IMR-90 (cell line): Measurements from ENCODE around the gene ADGRG1. TPM values are rescaled to one million over a fixed set of nuclear protein-coding genes. Genes with fewer than 3 reads are reported as not detected.

Source experiments
- ATAC-seq: fragments of 200-7000 bp; cut with Tn5 transposase; 2 replicates; pipeline ENCODE4 v1.9.1; 2020; ENCODE audit warnings: low read depth, mild to moderate bottlenecking, moderate library complexity
- BruUV-seq: library from RNA; stranded (reverse); fragments of 400-500 nt; replicated peaks from 2 replicates; lab custom pipeline; 2021; lab: Mats Ljungman, UMichigan
- CTCF ChIA-PET: fragments of 300-600 bp; formaldehyde crosslinking; extraction: SDS; loops from one replicate; lab custom pipeline; 2021; ENCODE audit warnings: antibody characterized with exemption; lab: Yijun Ruan, JAX
- POLR2A ChIA-PET: fragments of 300-600 bp; sonication (Branson Sonifier 250); formaldehyde crosslinking; loops from one replicate; lab custom pipeline; 2022; ENCODE audit warnings: antibody characterized with exemption; ENCODE audit not compliant: unreplicated experiment; lab: Charles Lee
- DNase-seq: peaks from one replicate; pipeline ENCODE4 v3.0.0; 2013
- H2AFZ ChIP-seq: replicated peaks from 2 replicates; pipeline ENCODE3; 2013; ENCODE audit warnings: low read length, mild to moderate bottlenecking; ENCODE audit not compliant: poor library complexity
- H2AK5ac ChIP-seq: 2 replicates; pipeline ENCODE4 v1.6.1; 2013; ENCODE audit warnings: low read depth, low read length, inconsistent platforms
- H2AK9ac ChIP-seq: replicated peaks from 2 replicates; pipeline ENCODE3; 2013; ENCODE audit warnings: mild to moderate bottlenecking, low read depth, low read length, moderate library complexity; ENCODE audit not compliant: poor library complexity
- H2BK120ac ChIP-seq: 2 replicates; pipeline ENCODE4 v1.6.1; 2013; ENCODE audit warnings: low read depth, low read length, inconsistent platforms
- H2BK15ac ChIP-seq: 3 replicates; pipeline ENCODE4 v1.6.1; 2013; ENCODE audit warnings: low read depth, low read length, inconsistent platforms
- H2BK20ac ChIP-seq: 2 replicates; pipeline ENCODE4 v1.6.1; 2013; ENCODE audit warnings: low read depth, mild to moderate bottlenecking, inconsistent platforms, low read length, moderate library complexity
- H2BK5ac ChIP-seq: 2 replicates; pipeline ENCODE4 v1.6.1; 2013; ENCODE audit warnings: mild to moderate bottlenecking, low read depth, low read length, inconsistent platforms; ENCODE audit not compliant: poor library complexity, severe bottlenecking
- H3K14ac ChIP-seq: replicated peaks from 2 replicates; pipeline ENCODE4 v1.6.1; 2013; ENCODE audit warnings: low read depth, low read length, inconsistent platforms
- H3K18ac ChIP-seq: 2 replicates; pipeline ENCODE4 v1.6.1; 2013; ENCODE audit warnings: low read depth, low read length, control low read depth
- H3K23ac ChIP-seq: 2 replicates; pipeline ENCODE4 v1.6.1; 2013; ENCODE audit warnings: low read depth, low read length, inconsistent platforms
- H3K27ac ChIP-seq: 2 replicates; pipeline ENCODE4 v1.5.1; 2013; ENCODE audit warnings: mild to moderate bottlenecking, control low read depth, low read length; ENCODE audit not compliant: insufficient read depth
- H3K27me3 ChIP-seq: 2 replicates; pipeline ENCODE4 v1.6.1; 2013; ENCODE audit warnings: low read length; ENCODE audit not compliant: control insufficient read depth, insufficient read depth
- H3K36me3 ChIP-seq: 2 replicates; pipeline ENCODE4 v1.6.1; 2013; ENCODE audit warnings: low read length, mixed read lengths; ENCODE audit not compliant: control insufficient read depth, insufficient read depth
- H3K4ac ChIP-seq: 2 replicates; pipeline ENCODE4 v1.6.1; 2013; ENCODE audit warnings: low read depth, low read length, inconsistent platforms
- H3K4me1 ChIP-seq: 2 replicates; pipeline ENCODE4 v1.6.1; 2013; ENCODE audit warnings: low read length, mixed read lengths; ENCODE audit not compliant: control insufficient read depth, insufficient read depth
- H3K4me2 ChIP-seq: 2 replicates; pipeline ENCODE4 v1.6.1; 2013; ENCODE audit warnings: low read depth, mild to moderate bottlenecking, control low read depth, low read length, moderate library complexity
- H3K4me3 ChIP-seq: 2 replicates; pipeline ENCODE4 v1.5.1; 2013; ENCODE audit warnings: low read depth, mild to moderate bottlenecking, control low read depth, low read length, moderate library complexity; ENCODE audit not compliant: insufficient read depth
- H3K56ac ChIP-seq: 2 replicates; pipeline ENCODE4 v1.6.1; 2013; ENCODE audit warnings: low read length, inconsistent platforms; ENCODE audit not compliant: insufficient read depth; ENCODE audit errors: extremely low read depth
- H3K79me1 ChIP-seq, 2 experiments: 2 replicates each; pipeline ENCODE4 v1.6.1; 2013; ENCODE audit warnings: low read length in 2 of 2, inconsistent platforms in 1 of 2, low read depth in 1 of 2
- H3K9ac ChIP-seq: 2 replicates; pipeline ENCODE4 v1.6.1; 2013; ENCODE audit warnings: low read depth, low read length, control low read depth
- H3K9me1 ChIP-seq: 2 replicates; pipeline ENCODE4 v1.6.1; 2013; ENCODE audit warnings: low read length, inconsistent platforms; ENCODE audit not compliant: insufficient read depth
- H3K9me3 ChIP-seq: 2 replicates; pipeline ENCODE4 v1.6.1; 2013; ENCODE audit warnings: low read length; ENCODE audit not compliant: control insufficient read depth, insufficient read depth
- H4K20me1 ChIP-seq: 2 replicates; pipeline ENCODE4 v1.6.1; 2013; ENCODE audit warnings: low read length, inconsistent platforms; ENCODE audit not compliant: insufficient read depth
- H4K5ac ChIP-seq: 2 replicates; pipeline ENCODE4 v1.6.1; 2013; ENCODE audit warnings: mild to moderate bottlenecking, low read depth, low read length, control low read depth
- H4K8ac ChIP-seq, 2 experiments: 2 replicates each; pipeline ENCODE4 v1.6.1; 2013; ENCODE audit warnings: low read depth in 2 of 2, low read length in 2 of 2, control low read depth in 1 of 2, inconsistent platforms in 1 of 2
- H4K91ac ChIP-seq: 2 replicates; pipeline ENCODE4 v1.6.1; 2013; ENCODE audit warnings: low read depth, low read length, inconsistent platforms; ENCODE audit not compliant: insufficient read depth
- BHLHE40 ChIP-seq: fragments of 150-350 bp; IDR thresholded peaks from 2 replicates; pipeline ENCODE4 v1.6.1; 2016; ENCODE audit warnings: mild to moderate bottlenecking, low read depth, low read length
- CEBPB ChIP-seq: IDR thresholded peaks from 2 replicates; pipeline ENCODE4 v1.6.1; 2012; ENCODE audit warnings: low read depth, low read length, improper control_type of control experiment
- CHD1 ChIP-seq: IDR thresholded peaks from 2 replicates; pipeline ENCODE4 v1.6.1; 2012; ENCODE audit warnings: low read depth, low read length, improper control_type of control experiment
- CTCF ChIP-seq: conservative IDR thresholded peaks from 2 replicates; pipeline ENCODE4 v1.5.1; 2012; ENCODE audit warnings: mild to moderate bottlenecking, low read depth, low read length, improper control_type of control experiment
- ELK1 ChIP-seq: fragments of 150-350 bp; IDR thresholded peaks from 2 replicates; pipeline ENCODE4 v1.6.1; 2016; ENCODE audit warnings: low read depth, mild to moderate bottlenecking, low read length, moderate library complexity, borderline replicate concordance
- FOS ChIP-seq: fragments of 150-350 bp; IDR thresholded peaks from 2 replicates; pipeline ENCODE4 v1.6.1; 2016; ENCODE audit warnings: low read depth, low read length
- MAFK ChIP-seq: IDR thresholded peaks from 2 replicates; pipeline ENCODE4 v1.6.1; 2012; ENCODE audit warnings: low read depth, low read length, improper control_type of control experiment
- MAZ ChIP-seq: IDR thresholded peaks from 2 replicates; pipeline ENCODE4 v1.6.1; 2012; ENCODE audit warnings: low read depth, mild to moderate bottlenecking, low read length, improper control_type of control experiment, moderate library complexity, borderline replicate concordance
- MXI1 ChIP-seq: IDR thresholded peaks from 2 replicates; pipeline ENCODE4 v1.6.1; 2012; ENCODE audit warnings: low read depth, mild to moderate bottlenecking, low read length, moderate library complexity, borderline replicate concordance
- NFE2L2 ChIP-seq: fragments of 150-350 bp; IDR thresholded peaks from 2 replicates; pipeline ENCODE4 v1.6.1; 2016; ENCODE audit warnings: low read depth, mild to moderate bottlenecking, low read length
- POLR2A ChIP-seq: IDR thresholded peaks from 2 replicates; pipeline ENCODE4 v1.6.1; 2012; ENCODE audit warnings: mild to moderate bottlenecking, low read depth, low read length
- RAD21 ChIP-seq: IDR thresholded peaks from 2 replicates; pipeline ENCODE4 v1.6.1; 2012; ENCODE audit warnings: low read length, improper control_type of control experiment
- RFX5 ChIP-seq: IDR thresholded peaks from 2 replicates; pipeline ENCODE4 v1.8.0; 2012; ENCODE audit warnings: low read depth, mild to moderate bottlenecking, low read length, moderate library complexity
- SMC3 ChIP-seq: fragments of 150-350 bp; IDR thresholded peaks from 2 replicates; pipeline ENCODE4 v1.6.1; 2016; ENCODE audit warnings: low read depth, mild to moderate bottlenecking, antibody characterized with exemption, low read length, moderate library complexity
- USF2 ChIP-seq: fragments of 150-350 bp; IDR thresholded peaks from 2 replicates; pipeline ENCODE4 v1.6.1; 2017; ENCODE audit warnings: mild to moderate bottlenecking, antibody characterized with exemption, low read length, low read depth
- WGBS, 2 experiments: methylation state at CpG; one replicate each; pipeline versions ENCODE4 v1.1.5 to v1.1.7; 2013; ENCODE audit warnings: missing lambda C conversion rate in 2 of 2; ENCODE audit not compliant: insufficient read length in 1 of 2; ENCODE audit errors: extremely low coverage in 2 of 2; 5-methylcytosine and 5-hydroxymethylcytosine counted together
- dilution Hi-C: fragments of 300-500 bp; cut with HindIII; formaldehyde crosslinking; loops from one replicate; pipeline ENCODE4 v1.14.3; 2018; ENCODE audit warnings: low sequenced_read_pairs; ENCODE audit not compliant: unreplicated experiment
- in situ Hi-C: fragments of 300-500 bp; cut with MboI; formaldehyde crosslinking; loops from 3 replicates; pipeline ENCODE4 v1.14.3; 2019; ENCODE audit warnings: low sequenced_read_pairs, inconsistent platforms, mixed read lengths
- intact Hi-C: fragments of 100-400 bp; cut with micrococcal nuclease; formaldehyde crosslinking; loops from 2 replicates; pipeline ENCODE4 v1.10.0; 2022
- polyA plus RNA-seq, 3 experiments: library from polyadenylated mRNA; depleted of rRNA; stranded (reverse); fragments of >200 nt; gene quantifications; 2 replicates each; pipeline ENCODE4 v1.2.3, GENCODE V29; 2012; ENCODE audit warnings: low replicate concordance in 1 of 3
- total RNA-seq: library from RNA; depleted of rRNA; stranded (reverse); fragments of >200 nt; gene quantifications from 2 replicates; pipeline ENCODE4 v1.2.3, GENCODE V29; 2012

Gene ADGRG1
- total and polyA plus RNA-seq, 2 of the 4 experiments (the other 2 are of a cell fraction), result 0.90 to 8.4 TPM

- POLR2A ChIA-PET, result no interaction called here
- no peak overlapping the region for H3K4me3 ChIP-seq
Observed at GRCh38 chr16:57635266-57636097, 7.1 kb downstream of the ADGRG1 start.

More at GRCh38 chr16:57635266-57636097, 7.1 kb downstream of the ADGRG1 start:
- Histone ChIP-seq H3K4me1 (peaks cover 10% of the 10 kb centered on the region; the same call in 1 of the 2 replicates), H3K56ac (no peak overlapping the region), H4K8ac (no peak overlapping the region), H3K27me3 (peaks cover 18% of the 10 kb centered on the region), H2AK9ac (no peak overlapping the region), H3K4me2 (no peak overlapping the region), H3K18ac (no peak overlapping the region), H2BK20ac (peak overlapping the region; percentile 71; the same call in 1 of the 2 replicates), H3K23ac (no peak overlapping the region; the same call in 1 of the 2 replicates), H3K4ac (peak overlapping the region; percentile 27; the same call in 1 of the 2 replicates), H4K91ac (no peak overlapping the region), H4K20me1 (no peaks in the 10 kb centered on the region), H2AK5ac (peak overlapping the region; percentile 66), H3K9me3 (no peaks in the 10 kb centered on the region), H3K79me1 (no peaks in the 10 kb centered on the region), H2AFZ (no peak overlapping the region), H2BK5ac (no peak overlapping the region), H4K5ac (no peak overlapping the region), H3K14ac (no peak overlapping the region), H2BK15ac (no peak overlapping the region), H3K9ac (no peak overlapping the region), H3K9me1 (peaks cover 7% of the 10 kb centered on the region), H2BK120ac (no peak overlapping the region), H3K36me3 (no peaks in the 10 kb centered on the region), H3K27ac (no peak overlapping the region)
- BruUV-seq, result no TSS peak
- TF ChIP-seq NFE2L2, result no peak
- TF ChIP-seq CHD1, result no peak
- TF ChIP-seq FOS, result no peak
- TF ChIP-seq SMC3, result no peak
- TF ChIP-seq CEBPB, result no peak
- TF ChIP-seq BHLHE40, result no peak
- no peak for TF ChIP-seq CTCF
- TF ChIP-seq USF2, result no peak
- TF ChIP-seq ELK1, result no peak
- TF ChIP-seq POLR2A, result no peak
- no peak for TF ChIP-seq MAZ
- no peak for TF ChIP-seq RAD21
- TF ChIP-seq RFX5, result no peak
- TF ChIP-seq MAFK, result no peak
- TF ChIP-seq MXI1, result no peak
- ATAC-seq (no peak), DNase-seq (no peak)
- in situ Hi-C loops (no loop called here), dilution Hi-C loops (no loop called here), intact Hi-C loops (no loop called here)
- CTCF ChIA-PET, result interaction anchor here (0.5 kb wide), 1 partner anchor 1110 kb away, joined by 4 read pairs; no protein-coding TSS in a partner anchor
- 78% methylated on average over 4 of the region's 16 CpGs; no CpG with 5 or more reads in 1 of the 2 experiments for WGBS, 2 experiments
